ENCODE measurements around the gene C2CD3.

C2CD3 gene

GRCh38 chr11:73976451-73977151, 194.2 kb downstream of the C2CD3 start:
- DNase-seq = no peak

- DNase-seq = no peak
Observed at GRCh38 chr11:73975479-73975757, 195.4 kb downstream of the C2CD3 start.

- no peak for DNase-seq
Observed at GRCh38 chr11:73974604-73975478, 196.0 kb downstream of the C2CD3 start.

GRCh38 chr11:73972620-73973449, 198.0 kb downstream of the C2CD3 start:
- peak in 1 of 6 experiments; percentile 26 for DNase-seq

- no peak for DNase-seq
Observed at GRCh38 chr11:73972187-73972586, 198.6 kb downstream of the C2CD3 start.

GRCh38 chr11:73971175-73971719, 199.6 kb downstream of the C2CD3 start:
- peak in 1 of 6 experiments; percentile 14 for DNase-seq

GRCh38 chr11:73969991-73970800, 200.6 kb downstream of the C2CD3 start:
- DNase-seq = peak in 1 of 6 experiments; percentile 13

GRCh38 chr11:73969091-73969490, 201.7 kb downstream of the C2CD3 start:
- DNase-seq = no peak

- DNase-seq = no peak
Observed at GRCh38 chr11:73968356-73968966, 202.3 kb downstream of the C2CD3 start.

- no peak for DNase-seq
Observed at GRCh38 chr11:73965764-73966121, 205.1 kb downstream of the C2CD3 start.

GRCh38 chr11:73965076-73965763, 205.6 kb downstream of the C2CD3 start:
- DNase-seq = no peak

GRCh38 chr11:73963861-73964260, 206.9 kb downstream of the C2CD3 start:
- no peak for DNase-seq

All from stimulated activated naive CD4-positive, alpha-beta T cell (primary cell).